ENCODE data around the gene ZSWIM3. TPM values are rescaled to one million over a fixed set of nuclear protein-coding genes. Genes with fewer than 3 reads are reported as not detected.

Gene ZSWIM3
- total RNA-seq, 6 experiments from 2014 or later = 1.7 to 2.7 (median 1.9) TPM

DNA sequence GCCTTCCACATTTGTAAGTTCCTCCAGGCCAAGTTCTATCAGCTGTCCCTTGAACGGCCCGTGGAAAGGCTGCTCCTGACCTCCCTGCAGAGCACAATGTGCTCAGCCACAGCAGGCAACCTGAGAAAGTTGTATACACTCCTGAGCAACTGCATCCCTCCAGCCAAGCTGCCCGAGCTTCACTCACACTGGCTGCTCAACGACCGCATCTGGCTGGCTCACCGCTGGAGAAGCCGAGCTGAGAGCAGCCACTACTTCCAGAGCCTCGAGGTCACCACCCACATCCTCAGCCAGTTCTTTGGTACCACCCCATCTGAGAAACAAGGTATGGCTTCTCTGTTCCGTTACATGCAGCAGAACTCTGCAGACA, 25.7 kb downstream of the ZSWIM3 start:
- H3K27me3 ChIP-seq = no peaks in the 10 kb centered on the region
- no peak for ATAC-seq
- peaks cover 0 to 19% (median 0%) of the 10 kb centered on the region in 4 donors for H3K36me3 ChIP-seq
- no peak overlapping the region for H3K27ac ChIP-seq
- DNase-seq = no peak
- H3K9me3 ChIP-seq = no peaks in the 10 kb centered on the region
- intact Hi-C loops (cut with DNase I) = loop anchor here in 1 of 2 donors (10.0 kb wide), 1 partner anchor 82 kb away; no protein-coding TSS in a partner anchor
- H3K4me1 ChIP-seq = peaks cover 0 to 12% (median 4%) of the 10 kb centered on the region in 4 donors
- no peak for TF ChIP-seq POLR2A (IDR thresholded peaks at IDR 0.05)
- TF ChIP-seq, protein P1, sequence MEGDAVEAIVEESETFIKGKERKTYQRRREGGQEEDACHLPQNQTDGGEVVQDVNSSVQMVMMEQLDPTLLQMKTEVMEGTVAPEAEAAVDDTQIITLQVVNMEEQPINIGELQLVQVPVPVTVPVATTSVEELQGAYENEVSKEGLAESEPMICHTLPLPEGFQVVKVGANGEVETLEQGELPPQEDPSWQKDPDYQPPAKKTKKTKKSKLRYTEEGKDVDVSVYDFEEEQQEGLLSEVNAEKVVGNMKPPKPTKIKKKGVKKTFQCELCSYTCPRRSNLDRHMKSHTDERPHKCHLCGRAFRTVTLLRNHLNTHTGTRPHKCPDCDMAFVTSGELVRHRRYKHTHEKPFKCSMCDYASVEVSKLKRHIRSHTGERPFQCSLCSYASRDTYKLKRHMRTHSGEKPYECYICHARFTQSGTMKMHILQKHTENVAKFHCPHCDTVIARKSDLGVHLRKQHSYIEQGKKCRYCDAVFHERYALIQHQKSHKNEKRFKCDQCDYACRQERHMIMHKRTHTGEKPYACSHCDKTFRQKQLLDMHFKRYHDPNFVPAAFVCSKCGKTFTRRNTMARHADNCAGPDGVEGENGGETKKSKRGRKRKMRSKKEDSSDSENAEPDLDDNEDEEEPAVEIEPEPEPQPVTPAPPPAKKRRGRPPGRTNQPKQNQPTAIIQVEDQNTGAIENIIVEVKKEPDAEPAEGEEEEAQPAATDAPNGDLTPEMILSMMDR (IDR thresholded peaks at IDR 0.05) = no peak
- 20% methylated on average over 2 of the region's 9 CpGs for WGBS (ENCODE audit: insufficient coverage, low coverage, low lambda C conversion rate, missing lambda C conversion rate)
- H3K4me3 ChIP-seq = no peak overlapping the region

DNA sequence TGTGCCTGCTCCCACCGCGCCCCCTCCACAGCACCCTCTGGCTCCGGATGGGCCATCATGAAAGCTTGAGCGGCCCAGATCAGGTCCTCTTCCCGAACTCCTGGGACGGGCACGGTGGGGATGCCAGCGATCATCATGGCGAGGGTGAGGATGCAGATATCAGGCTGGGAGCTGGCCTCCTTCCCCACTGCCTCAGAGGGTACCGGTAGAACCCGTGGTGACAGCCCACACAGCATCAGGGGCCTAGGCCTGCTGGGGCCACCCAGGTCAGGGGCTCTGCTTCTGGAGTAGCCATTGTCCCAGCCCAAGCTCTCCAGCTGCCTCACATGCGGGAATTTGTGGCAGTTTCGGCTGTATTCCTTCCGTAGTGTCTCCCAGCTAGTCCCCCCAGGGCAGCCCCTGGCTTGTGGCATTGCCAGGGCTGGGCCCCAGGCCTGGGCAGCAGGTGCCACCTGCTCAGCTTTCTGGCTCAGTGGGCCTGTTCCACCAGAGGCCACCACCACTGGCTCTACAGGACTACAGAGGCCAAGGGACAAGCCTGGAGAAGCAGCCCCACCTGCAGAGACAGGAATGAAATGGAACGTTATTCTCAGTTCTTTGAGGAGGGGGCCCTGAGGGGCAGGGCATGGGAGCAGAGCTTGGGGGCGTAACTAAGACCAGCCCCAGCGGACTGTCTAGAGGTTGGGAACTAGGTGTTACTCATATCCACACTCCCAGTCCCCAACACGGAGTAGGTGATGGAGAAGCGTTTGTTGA, 29.4 kb downstream of the ZSWIM3 start:
- TF ChIP-seq POLR2A (IDR thresholded peaks at IDR 0.05) = no peak
- TF ChIP-seq, protein P1 (IDR thresholded peaks at IDR 0.05) = no peak
- intact Hi-C loops (cut with DNase I) = loop anchor here in 1 of 2 donors (10.0 kb wide), 1 partner anchor 78 kb away; no protein-coding TSS in a partner anchor
- Histone ChIP-seq H3K9me3 (no peaks in the 10 kb centered on the region), H3K27ac (no peak overlapping the region), H3K27me3 (no peaks in the 10 kb centered on the region), H3K4me1 (peaks cover 0 to 27% (median 7%) of the 10 kb centered on the region in 4 donors), H3K36me3 (peaks cover 0 to 14% (median 0%) of the 10 kb centered on the region in 4 donors), H3K4me3 (no peak overlapping the region)
- ATAC-seq = no peak
- 84% methylated on average over 6 of the region's 19 CpGs for WGBS (ENCODE audit: insufficient coverage, low coverage, low lambda C conversion rate, missing lambda C conversion rate)
- no peak for DNase-seq

DNA sequence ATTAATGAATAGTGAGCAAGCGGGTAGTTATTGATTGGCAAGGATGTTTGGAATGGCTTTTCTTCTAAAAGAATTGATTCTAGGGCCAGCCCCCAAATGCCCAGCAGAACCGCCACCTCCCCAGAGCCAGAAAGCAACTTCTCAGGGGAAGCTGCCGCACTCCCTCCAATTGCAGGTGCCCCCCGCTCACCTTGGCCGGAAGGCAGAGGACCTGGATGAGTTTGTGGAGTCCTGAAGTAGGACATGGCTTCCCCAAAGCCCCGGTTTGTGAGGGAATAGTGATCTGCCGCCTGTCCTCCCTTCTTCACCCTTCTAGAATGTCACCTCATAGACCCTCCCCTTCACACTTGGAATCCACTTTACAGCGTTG, 29.9 kb downstream of the ZSWIM3 start, which contains the start of gene SPATA25:
Gene SPATA25 (minus strand): TSS at position 277 of the 370 bp plus-strand sequence. CDS start 32 bp downstream, at position 245.
- peaks cover 0 to 14% (median 0%) of the 10 kb centered on the region in 4 donors for H3K36me3 ChIP-seq
- no peak within 1 kb of the TSS for H3K4me3 ChIP-seq
- intact Hi-C loops (cut with DNase I) = loop anchor here in 1 of 2 donors (10.0 kb wide), 1 partner anchor 77 kb away; no protein-coding TSS in a partner anchor
- H3K9me3 ChIP-seq = no peaks in the 10 kb centered on the region
- peaks cover 0 to 27% (median 6%) of the 10 kb centered on the region in 4 donors for H3K4me1 ChIP-seq
- no peaks in the 10 kb centered on the region for H3K27me3 ChIP-seq
- 89% methylated on average over 2 of the region's 8 CpGs for WGBS (ENCODE audit: insufficient coverage, low coverage, low lambda C conversion rate, missing lambda C conversion rate)
- H3K27ac ChIP-seq = no peak within 1 kb of the TSS
- ATAC-seq (no peak), DNase-seq (no peak)
- no peak for TF ChIP-seq POLR2A (IDR thresholded peaks at IDR 0.05)
- TF ChIP-seq, protein P1 (IDR thresholded peaks at IDR 0.05) = no peak

DNA sequence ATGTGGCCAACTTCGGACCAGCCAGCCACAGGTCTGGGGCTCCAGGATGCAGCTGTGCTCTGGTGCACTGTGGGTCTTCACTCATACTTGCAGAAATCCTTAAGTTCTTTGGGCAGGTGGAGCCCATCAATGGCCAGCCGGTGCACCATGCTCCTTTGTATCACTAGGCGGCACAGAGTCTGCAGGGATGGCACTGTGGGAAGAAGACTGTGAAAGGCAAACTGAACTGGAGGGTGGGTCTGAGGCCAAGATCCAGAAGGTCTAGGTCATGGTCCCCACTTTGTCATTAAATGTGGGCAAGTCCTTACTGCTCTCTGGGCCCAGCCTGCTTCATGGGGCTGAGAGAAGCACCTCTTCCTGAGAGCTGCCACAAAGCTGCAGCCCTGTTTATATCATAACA, 31.3 kb downstream of the ZSWIM3 start:
- Histone ChIP-seq H3K4me1 (peaks cover 0 to 38% (median 6%) of the 10 kb centered on the region in 4 donors), H3K9me3 (no peaks in the 10 kb centered on the region), H3K27me3 (no peaks in the 10 kb centered on the region), H3K4me3 (no peak overlapping the region), H3K36me3 (peaks cover 0 to 9% (median under 1%) of the 10 kb centered on the region in 4 donors), H3K27ac (no peak overlapping the region)
- intact Hi-C loops (cut with DNase I) = loop anchor here in 1 of 2 donors (10.0 kb wide), 1 partner anchor 76 kb away; no protein-coding TSS in a partner anchor
- no CpG with 5 or more reads among the region's 3 CpGs for WGBS (ENCODE audit: insufficient coverage, low coverage, low lambda C conversion rate, missing lambda C conversion rate)
- no peak for TF ChIP-seq POLR2A (IDR thresholded peaks at IDR 0.05)
- TF ChIP-seq, protein P1 (IDR thresholded peaks at IDR 0.05) = no peak
- ATAC-seq = no peak
- no peak for DNase-seq

All from right lobe of liver (tissue), 6 donors.